ENCODE results near the gene THRB. TPM values are rescaled to one million over a fixed set of nuclear protein-coding genes. Genes with fewer than 3 reads are reported as not detected.
"Not testable (repeated sequence)": the region's sequence is repeated elsewhere in the genome, so short reads cannot be mapped to it uniquely, and the experiment has no call there.

Gene THRB
- total RNA-seq, 1 donor from 2014 or later: 27.5 TPM

DNA sequence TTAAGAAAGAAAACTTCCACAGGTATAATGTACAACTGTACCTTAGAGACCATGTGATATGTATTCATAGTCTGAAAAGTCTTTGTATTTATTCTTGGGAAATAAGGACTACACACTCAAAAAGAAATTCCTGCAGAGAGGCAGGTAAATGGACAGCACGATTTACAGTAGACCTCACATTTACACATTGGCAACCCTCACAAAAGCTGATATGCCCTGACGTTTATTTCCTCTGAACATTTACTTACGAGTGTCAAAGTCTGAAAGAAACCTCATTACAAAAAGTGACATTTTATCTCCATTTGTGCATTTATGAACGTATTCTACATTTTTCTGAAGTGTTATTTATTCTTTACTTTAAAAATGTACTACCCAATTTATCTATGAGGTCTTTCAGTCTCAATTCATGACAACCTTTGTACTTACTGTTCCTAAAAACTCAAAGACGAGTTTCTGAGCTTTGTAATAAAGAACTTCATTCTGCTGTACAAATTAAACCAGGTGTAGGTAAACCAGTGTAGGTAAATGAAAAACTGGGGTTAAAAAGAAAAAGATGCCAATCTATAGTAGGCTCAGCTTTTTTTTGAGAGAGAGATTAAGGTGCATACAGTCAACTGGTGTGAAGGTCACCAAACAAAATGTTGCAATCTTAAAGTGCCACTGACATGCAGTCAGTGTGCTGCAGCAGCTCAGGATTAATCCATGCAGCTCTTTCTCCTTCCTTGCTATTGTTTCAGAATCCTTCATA is 44.3 kb downstream of the THRB start:
- DNase-seq (ENCODE audit: low spot score): no peak

DNA sequence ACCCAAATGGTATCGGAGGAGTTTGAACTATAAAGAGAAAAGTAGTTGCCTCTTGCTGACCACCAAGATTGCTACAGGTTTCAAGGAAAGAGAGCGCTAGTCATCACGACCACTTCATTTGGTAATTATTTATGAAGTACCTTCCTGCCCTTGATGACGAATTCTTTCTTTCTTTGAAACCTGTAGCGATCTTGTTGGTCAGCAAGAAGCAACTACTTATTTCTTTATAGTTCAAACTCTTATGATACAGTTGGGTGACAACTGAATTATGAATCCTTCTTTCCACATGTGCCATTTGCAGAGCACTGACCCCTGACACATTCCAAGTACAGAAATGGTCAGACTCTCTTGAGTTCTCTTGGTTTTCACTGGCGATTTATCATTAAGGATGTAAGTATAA is 46.8 kb downstream of the THRB start:
- DNase-seq (ENCODE audit: low spot score): no peak

DNA sequence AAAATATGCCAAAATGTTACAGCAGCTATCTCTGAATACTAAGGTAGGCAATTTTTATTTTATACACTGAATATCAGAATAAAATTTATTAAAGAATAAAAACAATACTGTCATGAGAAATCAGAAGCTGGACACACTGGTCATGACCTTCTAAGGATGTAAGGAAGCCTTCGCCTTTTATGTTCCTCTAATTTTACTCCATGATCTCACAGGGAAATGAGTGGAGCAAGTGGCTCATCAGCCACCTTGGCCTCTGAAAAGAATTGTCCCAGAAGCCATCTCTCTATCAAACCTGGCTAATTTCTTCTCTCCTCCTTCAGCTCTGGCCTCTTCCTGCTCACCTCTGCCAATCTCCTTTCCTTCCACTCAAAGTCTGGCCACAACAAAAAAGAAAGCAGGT is 48.6 kb downstream of the THRB start:
- no peak for DNase-seq (ENCODE audit: low spot score)

- DNase-seq (ENCODE audit: low spot score): no peak
These were observed 51.2 kb downstream of the THRB start for GRCh38 chr3:24443476-24443875.

- DNase-seq (ENCODE audit: low spot score): no peak
These were observed 53.7 kb downstream of the THRB start for GRCh38 chr3:24440760-24441464.

GRCh38 chr3:24439021-24439420 is 55.6 kb downstream of the THRB start:
- no peak for DNase-seq (ENCODE audit: low spot score)

- DNase-seq (ENCODE audit: low spot score): no peak
These were observed 57.3 kb downstream of the THRB start for GRCh38 chr3:24437326-24437725.

GRCh38 chr3:24435584-24435983 is 59.1 kb downstream of the THRB start:
- no peak for DNase-seq (ENCODE audit: low spot score)

DNA sequence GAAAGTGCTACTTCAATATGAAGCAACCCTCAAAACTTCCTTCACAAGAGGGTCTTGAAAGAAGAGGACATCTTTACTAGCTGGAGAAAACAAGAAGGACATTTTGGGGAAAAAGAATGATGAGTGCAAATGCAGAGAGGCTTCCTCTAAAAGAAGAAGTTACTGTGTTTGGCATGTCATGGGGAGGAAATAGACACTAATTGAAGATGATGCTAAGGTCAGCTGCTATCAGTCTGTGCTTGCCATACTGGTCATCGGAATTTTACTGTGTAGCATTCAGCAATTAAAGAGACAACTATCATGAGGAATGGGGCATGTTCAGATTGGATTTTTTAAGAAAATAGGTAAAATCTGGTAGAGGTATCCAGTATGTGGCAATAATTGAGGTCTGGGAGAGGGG is 60.0 kb downstream of the THRB start:
- DNase-seq (ENCODE audit: low spot score): no peak

GRCh38 chr3:24433838-24434591 is 60.6 kb downstream of the THRB start:
- DNase-seq (ENCODE audit: low spot score): no peak

- DNase-seq (ENCODE audit: low spot score): no peak
These were observed 61.7 kb downstream of the THRB start for GRCh38 chr3:24432989-24433388.

DNA sequence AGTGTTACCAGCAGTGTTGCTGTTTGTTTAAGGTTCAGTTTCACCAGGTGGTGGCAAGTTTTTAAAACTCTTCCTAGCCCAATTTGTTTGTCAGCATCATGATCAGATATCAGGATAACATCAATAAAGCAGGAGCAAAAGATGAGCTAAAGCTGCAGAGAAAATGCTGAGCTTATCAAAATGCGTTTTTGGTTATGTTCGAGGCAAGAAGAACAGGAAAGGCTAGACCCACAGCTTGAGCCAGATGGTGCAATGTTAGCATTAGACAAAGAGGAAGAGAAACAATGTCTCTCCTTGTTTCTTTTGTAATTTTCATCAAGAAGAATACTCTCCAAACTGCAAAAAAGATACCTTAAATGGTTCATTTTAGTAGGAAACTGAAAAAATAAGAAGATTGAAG is 66.2 kb downstream of the THRB start:
- no peak for DNase-seq (ENCODE audit: low spot score)

DNA sequence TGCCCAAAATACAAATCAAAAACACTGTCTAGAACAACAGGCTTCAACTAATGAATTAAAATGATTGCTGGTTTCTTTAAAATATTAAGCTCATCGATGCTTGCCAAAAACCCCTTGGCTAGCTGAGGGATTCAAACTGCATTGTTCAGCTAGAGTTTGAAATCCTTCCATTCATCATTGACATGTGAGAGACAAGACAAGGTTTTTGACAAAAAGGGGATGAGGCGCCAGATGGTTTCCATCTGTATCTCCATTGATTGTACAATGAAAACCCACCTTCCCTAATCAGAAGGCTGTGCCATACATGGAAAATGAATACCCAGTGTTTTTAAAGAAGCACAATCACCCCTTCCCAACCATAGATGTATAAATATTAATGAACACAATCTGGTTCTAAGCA is 67.8 kb downstream of the THRB start:
- DNase-seq (ENCODE audit: low spot score): no peak

GRCh38 chr3:24420829-24421228 is 73.8 kb downstream of the THRB start:
- DNase-seq (ENCODE audit: low spot score): not testable (repeated sequence)

DNA sequence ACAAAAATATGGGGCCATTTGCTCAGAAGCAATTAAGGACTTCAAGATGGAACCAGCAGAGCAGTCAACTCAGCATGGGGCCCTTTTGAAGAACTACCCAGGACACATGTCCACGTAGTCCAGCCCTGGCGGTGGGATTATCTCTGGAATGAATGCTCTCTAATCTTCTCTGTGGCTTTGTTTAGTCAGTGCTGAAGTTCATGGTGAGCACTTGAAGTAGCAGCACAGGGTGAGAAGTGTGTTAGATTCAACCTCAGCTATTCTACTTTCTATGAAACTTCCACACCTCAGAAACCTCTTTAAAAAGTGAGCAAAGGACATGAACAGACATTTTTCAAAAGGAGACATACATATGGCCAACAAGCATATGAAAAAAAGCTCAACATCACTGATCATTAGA is 74.4 kb downstream of the THRB start:
- no peak for DNase-seq (ENCODE audit: low spot score)

- no peak for DNase-seq (ENCODE audit: low spot score)
These were observed 75.4 kb downstream of the THRB start for GRCh38 chr3:24419067-24419791.

DNA sequence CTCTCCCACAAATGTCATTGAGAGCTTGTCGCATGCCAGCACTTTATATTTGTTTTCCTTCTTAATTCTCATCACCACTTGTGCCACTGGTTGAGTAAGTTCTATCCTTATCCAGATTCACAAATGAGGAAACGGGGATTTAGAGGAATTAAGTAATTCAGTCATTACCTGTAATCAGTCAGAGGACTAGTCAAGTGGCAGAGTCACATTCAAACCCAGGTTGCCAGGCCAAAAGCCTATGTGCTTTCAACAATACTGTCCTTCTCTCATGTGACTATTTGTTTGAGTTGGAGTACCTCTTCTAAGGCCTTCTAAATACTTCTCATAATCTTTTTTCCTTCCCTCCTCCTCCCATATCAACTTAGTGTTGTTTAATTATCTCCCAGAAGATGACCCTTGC is 76.9 kb downstream of the THRB start:
- DNase-seq (ENCODE audit: low spot score): no peak

DNA sequence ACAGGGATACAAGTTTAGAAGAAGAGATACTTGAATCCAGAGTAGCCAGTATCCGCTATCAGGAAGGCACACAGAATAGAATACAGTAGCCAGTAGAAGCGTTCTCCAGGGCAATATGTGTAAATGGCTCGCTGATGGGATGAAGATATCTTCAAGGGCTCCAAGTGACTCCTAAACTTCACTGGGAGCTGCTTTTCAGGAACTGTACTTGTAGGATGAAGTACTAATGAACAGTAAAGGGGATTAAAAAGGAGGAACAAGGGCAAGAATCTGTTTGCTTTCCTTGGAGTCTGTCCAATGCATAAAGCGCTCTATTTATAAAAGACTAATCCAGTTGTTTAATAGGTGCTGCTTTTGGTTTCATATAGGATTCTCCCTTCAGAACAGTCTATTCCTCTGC is 78.4 kb downstream of the THRB start:
- no peak for DNase-seq (ENCODE audit: low spot score)

DNA sequence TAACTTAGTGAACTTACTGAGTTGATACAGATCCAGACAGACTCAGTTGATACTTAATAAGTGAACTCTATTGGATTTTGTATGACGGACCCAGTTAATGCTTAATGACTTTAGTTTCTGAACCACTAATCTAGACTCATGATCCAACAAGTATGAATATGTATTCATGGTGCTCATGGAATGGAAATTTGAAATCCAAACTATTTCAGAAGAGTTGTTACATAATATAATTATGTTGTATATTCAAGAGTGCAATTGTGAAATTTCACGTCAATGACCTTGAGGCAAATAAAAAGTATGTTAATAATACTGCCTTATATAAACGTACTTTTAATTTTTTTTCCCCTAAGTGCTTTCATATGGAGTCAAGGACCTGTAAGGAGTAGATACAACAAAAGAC is 78.8 kb downstream of the THRB start:
- DNase-seq (ENCODE audit: low spot score): no peak

DNA sequence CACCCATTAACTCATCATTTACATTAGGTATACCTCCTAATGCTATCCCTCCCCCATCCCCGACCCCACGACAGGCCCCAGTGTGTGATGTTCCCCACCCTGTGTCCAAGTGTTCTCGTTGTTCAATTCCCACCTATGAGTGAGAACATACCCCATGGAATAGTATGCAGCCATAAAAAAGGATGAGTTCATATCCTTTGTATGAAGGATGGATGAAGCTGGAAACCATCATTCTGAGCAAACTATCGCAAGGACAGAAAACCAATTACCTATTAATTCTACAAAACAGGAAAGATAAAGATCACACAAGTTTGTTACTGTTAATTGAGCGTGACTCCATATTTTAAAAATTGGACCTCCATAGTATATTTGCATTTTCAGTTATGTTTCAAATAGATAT is 81.0 kb downstream of the THRB start:
- DNase-seq (ENCODE audit: low spot score): not testable (repeated sequence)

DNA sequence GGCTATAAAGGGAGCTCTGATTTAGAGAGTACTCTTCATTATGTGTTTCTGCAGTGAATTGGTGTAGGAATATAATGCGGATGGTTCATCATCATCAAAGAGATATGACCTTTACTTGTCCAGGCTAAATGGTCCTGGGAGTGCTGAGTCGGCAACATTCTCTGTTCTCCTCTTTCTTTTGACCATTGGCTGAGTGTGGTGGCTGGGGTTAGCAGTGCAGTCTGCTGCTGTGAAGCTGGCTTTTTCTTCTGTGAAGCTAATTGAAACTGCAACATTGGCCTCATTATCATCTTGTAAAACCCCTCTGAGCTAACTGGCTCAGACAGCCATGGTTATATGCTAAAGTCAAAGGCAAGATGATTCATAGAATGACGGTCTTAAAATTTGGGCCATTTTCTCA is 83.8 kb downstream of the THRB start:
- DNase-seq (ENCODE audit: low spot score): no peak

All from mesenteric fat pad (tissue), 1 donor.